ENCODE measurements around the gene ETNPPL.

The ETNPPL gene

GRCh38 chr4:108754327-108754726, 8.5 kb downstream of the ETNPPL start:
- no peak for TF ChIP-seq SIN3A (IDR thresholded peaks at IDR 0.05; ENCODE audit: borderline replicate concordance, insufficient read depth, low read length)
- no peak for TF ChIP-seq REST (IDR thresholded peaks at IDR 0.05; ENCODE audit: insufficient read depth in 1 of 2, low read depth in 2 of 2, low read length in 2 of 2)
- no peak for TF ChIP-seq TAF1 (IDR thresholded peaks at IDR 0.05; ENCODE audit: borderline replicate concordance, insufficient read depth, low read length)
- no peak for TF ChIP-seq FOXP2 (optimal IDR thresholded peaks at IDR 0.05; ENCODE audit: borderline replicate concordance, extremely low read depth, extremely low read length, insufficient read depth)
- TF ChIP-seq POLR2AphosphoS5 (IDR thresholded peaks at IDR 0.05; ENCODE audit: low read depth, low read length): no peak

- TF ChIP-seq SIN3A (IDR thresholded peaks at IDR 0.05; ENCODE audit: borderline replicate concordance, insufficient read depth, low read length): no peak
- TF ChIP-seq TAF1 (IDR thresholded peaks at IDR 0.05; ENCODE audit: borderline replicate concordance, insufficient read depth, low read length): no peak
- no peak for TF ChIP-seq FOXP2 (optimal IDR thresholded peaks at IDR 0.05; ENCODE audit: borderline replicate concordance, extremely low read depth, extremely low read length, insufficient read depth)
- TF ChIP-seq POLR2AphosphoS5 (IDR thresholded peaks at IDR 0.05; ENCODE audit: low read depth, low read length): no peak
- TF ChIP-seq REST (IDR thresholded peaks at IDR 0.05; ENCODE audit: insufficient read depth in 1 of 2, low read depth in 2 of 2, low read length in 2 of 2): no peak
Measured at GRCh38 chr4:108751321-108751720, 11.5 kb downstream of the ETNPPL start.

GRCh38 chr4:108749119-108749518, 13.7 kb downstream of the ETNPPL start:
- TF ChIP-seq REST (IDR thresholded peaks at IDR 0.05; ENCODE audit: insufficient read depth in 1 of 2, low read depth in 2 of 2, low read length in 2 of 2): no peak
- no peak for TF ChIP-seq POLR2AphosphoS5 (IDR thresholded peaks at IDR 0.05; ENCODE audit: low read depth, low read length)
- TF ChIP-seq TAF1 (IDR thresholded peaks at IDR 0.05; ENCODE audit: borderline replicate concordance, insufficient read depth, low read length): no peak
- no peak for TF ChIP-seq FOXP2 (optimal IDR thresholded peaks at IDR 0.05; ENCODE audit: borderline replicate concordance, extremely low read depth, extremely low read length, insufficient read depth)
- TF ChIP-seq SIN3A (IDR thresholded peaks at IDR 0.05; ENCODE audit: borderline replicate concordance, insufficient read depth, low read length): no peak

- TF ChIP-seq TAF1 (IDR thresholded peaks at IDR 0.05; ENCODE audit: borderline replicate concordance, insufficient read depth, low read length) (no peak), REST (IDR thresholded peaks at IDR 0.05; ENCODE audit: insufficient read depth in 1 of 2, low read depth in 2 of 2, low read length in 2 of 2) (no peak), SIN3A (IDR thresholded peaks at IDR 0.05; ENCODE audit: borderline replicate concordance, insufficient read depth, low read length) (no peak), POLR2AphosphoS5 (IDR thresholded peaks at IDR 0.05; ENCODE audit: low read depth, low read length) (no peak)
Measured at GRCh38 chr4:108746511-108746910, 16.3 kb downstream of the ETNPPL start.

GRCh38 chr4:108744307-108744706, 18.5 kb downstream of the ETNPPL start:
- TF ChIP-seq FOXP2 (optimal IDR thresholded peaks at IDR 0.05; ENCODE audit: borderline replicate concordance, extremely low read depth, extremely low read length, insufficient read depth) (no peak), TAF1 (IDR thresholded peaks at IDR 0.05; ENCODE audit: borderline replicate concordance, insufficient read depth, low read length) (no peak), REST (IDR thresholded peaks at IDR 0.05; ENCODE audit: insufficient read depth in 1 of 2, low read depth in 2 of 2, low read length in 2 of 2) (no peak), SIN3A (IDR thresholded peaks at IDR 0.05; ENCODE audit: borderline replicate concordance, insufficient read depth, low read length) (no peak), POLR2AphosphoS5 (IDR thresholded peaks at IDR 0.05; ENCODE audit: low read depth, low read length) (no peak)

All from PFSK-1 (cell line).